ENCODE data around the gene IL22RA2.

- no peak for TF ChIP-seq POLR2A (IDR thresholded peaks at IDR 0.05)
- no peak for TF ChIP-seq CTCF (IDR thresholded peaks at IDR 0.05)
Measured at GRCh38 chr6:137177611-137178010, 4.2 kb upstream of the IL22RA2 start.

All from uterus (tissue), 2 donors.